GM21390 (cell line): ENCODE measurements around the gene RBP2.

Experiments used
- ATAC-seq: cut with Tn5 transposase; IDR thresholded peaks from one replicate; pipeline ENCODE4 v1.9.1; 2021; ENCODE audit not compliant: unreplicated experiment

Gene RBP2

DNA sequence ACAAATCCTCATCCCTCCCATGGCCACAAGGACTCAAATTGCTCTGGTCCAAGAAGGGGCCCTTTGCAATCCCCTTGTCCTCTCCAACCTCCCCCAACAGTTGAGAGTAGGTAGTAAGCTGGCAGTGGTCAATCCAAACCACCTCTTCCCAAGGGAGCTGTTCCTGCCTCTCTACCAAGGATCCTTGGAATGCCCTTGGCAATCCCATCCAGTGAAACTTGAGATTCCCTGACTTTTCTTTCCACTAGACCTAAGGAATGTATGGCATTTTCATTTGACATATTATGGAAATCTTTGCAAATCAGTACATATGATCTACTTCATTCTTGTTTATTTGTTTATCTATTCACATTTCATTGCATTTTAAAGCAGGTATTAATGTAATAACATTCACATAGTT lies 4.8 kb upstream of the RBP2 start:
- ATAC-seq: no peak

DNA sequence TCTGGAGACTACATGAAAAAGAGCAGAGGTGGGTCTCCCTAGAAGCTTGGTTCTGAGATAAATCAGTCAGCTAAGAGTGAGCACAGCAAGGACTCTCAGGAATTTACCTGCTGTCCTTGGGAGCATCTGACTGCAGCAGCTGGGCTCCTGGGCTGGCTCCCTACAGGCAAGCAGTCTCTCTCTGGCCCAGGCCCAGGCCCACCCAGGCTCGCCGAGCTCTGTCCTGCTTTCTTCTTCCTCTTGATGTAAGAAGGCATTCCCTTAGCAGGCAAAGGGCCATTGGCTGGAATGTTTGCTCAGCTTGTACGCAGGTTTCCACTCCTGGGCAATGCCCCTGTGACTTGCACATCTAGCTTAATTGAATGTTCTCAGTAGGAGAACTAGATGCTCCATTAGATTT lies 4.3 kb upstream of the RBP2 start:
- no peak for ATAC-seq

GRCh38 chr3:139477710-139478640 lies 1.7 kb upstream of the RBP2 start:
- no peak for ATAC-seq

- no peak for ATAC-seq
Observed at GRCh38 chr3:139473155-139473771, 3.1 kb downstream of the RBP2 start.

DNA sequence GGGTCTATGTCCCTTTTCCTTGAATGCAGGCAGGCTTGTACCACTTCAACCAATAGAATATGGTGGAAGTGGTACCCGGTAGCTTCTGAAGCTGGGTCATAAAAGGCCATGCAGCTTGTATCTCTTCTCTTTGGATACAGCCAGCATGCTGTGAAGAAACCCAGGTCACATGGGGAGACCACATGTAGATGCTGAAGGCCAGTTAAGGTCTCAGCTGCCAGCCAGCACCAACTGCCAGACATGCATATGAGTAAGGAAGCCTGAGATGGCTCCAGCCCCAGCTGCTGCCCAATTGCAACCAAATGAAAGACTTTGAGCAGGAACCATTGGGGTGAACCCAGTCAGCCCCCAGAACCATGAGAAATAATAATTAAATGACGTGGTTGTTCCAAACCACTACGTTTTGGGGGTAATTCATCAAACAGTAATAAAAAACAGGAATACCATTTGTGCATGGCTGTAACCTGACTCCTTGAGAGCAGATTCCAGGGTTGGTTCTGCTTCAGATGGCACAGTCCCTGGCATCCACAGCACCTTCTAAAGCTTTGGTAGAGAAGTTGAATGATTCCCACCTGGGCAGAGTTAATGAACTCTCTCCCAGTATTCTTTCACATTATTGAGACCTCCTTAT lies 3.8 kb downstream of the RBP2 start:
- no peak for ATAC-seq

- ATAC-seq: no peak
Observed at GRCh38 chr3:139470199-139470598, 6.1 kb downstream of the RBP2 start.

- no peak for ATAC-seq
Observed at GRCh38 chr3:139468399-139468798, 7.9 kb downstream of the RBP2 start.

DNA sequence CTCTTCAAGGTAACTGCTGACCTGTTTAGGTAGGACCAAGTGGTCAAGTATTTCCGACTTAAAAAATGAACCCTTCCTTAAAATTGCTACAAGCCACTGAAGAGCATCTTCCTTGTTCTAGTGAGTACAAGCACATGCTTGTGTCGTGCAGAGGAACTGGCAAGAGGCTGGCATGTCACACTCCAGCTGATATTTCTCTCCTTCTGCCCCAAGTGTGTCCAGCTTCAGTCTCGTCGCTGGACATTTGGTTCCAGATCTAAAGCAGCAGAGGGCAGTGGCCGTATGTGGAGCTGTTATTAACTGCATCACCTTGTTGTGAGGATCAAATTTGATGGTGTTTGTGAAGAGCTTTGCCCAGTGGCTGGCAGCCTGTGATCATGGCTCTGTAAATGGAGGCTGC lies 10.0 kb downstream of the RBP2 start:
- no peak for ATAC-seq

DNA sequence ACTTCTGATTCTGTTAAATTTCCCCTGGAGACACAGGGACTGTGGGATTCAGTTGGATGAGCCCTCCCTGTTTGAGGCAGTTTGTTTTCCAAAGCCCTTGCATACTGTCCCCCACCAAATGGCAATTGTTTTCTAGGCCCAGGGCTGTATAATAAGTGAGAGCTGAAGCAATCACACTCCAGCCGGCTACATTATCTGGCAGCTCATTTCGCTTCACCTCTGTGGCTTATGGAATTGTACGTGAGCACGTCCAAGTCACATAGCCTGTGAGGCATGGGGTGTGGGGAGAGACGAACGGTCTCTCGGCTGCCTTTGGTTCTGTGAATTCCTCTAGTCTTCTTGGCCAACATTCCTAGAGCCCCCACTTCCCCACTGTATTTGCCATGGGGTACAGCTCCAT lies 10.7 kb downstream of the RBP2 start:
- ATAC-seq: no peak

GRCh38 chr3:139463466-139463865 lies 12.8 kb downstream of the RBP2 start:
- ATAC-seq: no peak

DNA sequence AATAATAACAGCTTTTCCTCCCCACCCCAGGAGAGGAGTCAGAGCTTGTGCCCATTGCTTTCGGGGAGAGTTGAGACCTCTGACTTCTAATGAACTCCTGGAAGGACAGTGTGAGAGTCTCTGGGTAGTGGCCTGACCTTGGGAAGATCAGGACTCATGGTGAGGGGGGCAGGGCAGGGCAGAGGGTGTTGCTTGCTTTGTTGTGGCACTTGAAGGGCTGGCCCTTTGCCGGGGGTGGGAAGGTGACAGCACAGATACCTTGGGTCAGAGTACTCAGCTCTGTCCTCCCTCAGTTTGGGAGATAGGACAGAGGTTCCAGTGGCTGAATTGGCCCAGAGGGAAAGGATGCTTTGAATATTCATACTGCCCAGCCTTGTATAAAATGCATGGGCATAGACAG lies 15.8 kb downstream of the RBP2 start:
- no peak for ATAC-seq

GRCh38 chr3:139460076-139460475 lies 16.2 kb downstream of the RBP2 start:
- ATAC-seq: no peak

GRCh38 chr3:139458348-139458747 lies 18.0 kb downstream of the RBP2 start:
- ATAC-seq: no peak

DNA sequence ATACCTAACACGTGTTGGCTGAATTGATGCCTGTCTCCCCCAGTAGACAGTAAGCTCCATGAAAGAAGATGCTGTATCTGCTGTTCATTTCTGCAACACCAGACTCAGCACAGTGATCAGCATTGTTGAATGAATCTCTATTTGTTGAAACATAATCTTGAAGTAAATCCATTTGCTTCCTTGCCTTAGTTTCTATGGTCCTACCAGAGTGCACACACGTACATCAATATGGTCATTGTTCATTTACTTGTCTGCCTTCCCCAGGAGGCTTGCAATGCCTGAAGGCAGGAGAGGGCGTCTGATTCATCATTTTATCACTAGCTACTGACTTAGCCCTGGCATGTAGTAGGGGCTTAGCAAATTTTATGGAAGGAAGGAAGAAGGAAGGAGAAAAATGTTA lies 19.2 kb downstream of the RBP2 start:
- no peak for ATAC-seq

- ATAC-seq: no peak
Observed at GRCh38 chr3:139456386-139456785, 19.9 kb downstream of the RBP2 start.

- no peak for ATAC-seq
Observed at GRCh38 chr3:139455855-139456254, 20.5 kb downstream of the RBP2 start.

GRCh38 chr3:139455206-139455605 lies 21.1 kb downstream of the RBP2 start:
- ATAC-seq: no peak

- no peak for ATAC-seq
Observed at GRCh38 chr3:139454346-139454745, 22.0 kb downstream of the RBP2 start.

- ATAC-seq: no peak
Observed at GRCh38 chr3:139450159-139450558, 26.2 kb downstream of the RBP2 start.

DNA sequence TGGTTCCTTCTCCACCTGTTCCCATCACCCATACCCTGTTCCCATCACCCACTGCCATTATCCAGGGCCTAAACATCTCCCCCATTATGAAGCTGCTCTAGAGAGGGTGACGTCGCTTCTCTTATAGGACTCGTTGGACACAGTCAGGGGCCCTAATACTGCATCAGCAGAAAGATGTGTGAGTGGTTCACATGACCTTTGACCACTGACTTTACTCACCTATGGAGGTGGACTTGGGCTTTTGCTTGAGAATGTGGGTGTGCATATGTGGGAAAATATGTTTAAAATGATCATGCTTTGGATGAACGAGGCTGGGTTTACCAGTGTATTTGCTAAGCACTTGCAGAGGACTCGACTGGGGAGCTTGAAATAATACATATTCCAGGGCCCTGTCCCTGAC lies 26.8 kb downstream of the RBP2 start:
- no peak for ATAC-seq

GRCh38 chr3:139448104-139448503 lies 28.2 kb downstream of the RBP2 start:
- ATAC-seq: no peak

DNA sequence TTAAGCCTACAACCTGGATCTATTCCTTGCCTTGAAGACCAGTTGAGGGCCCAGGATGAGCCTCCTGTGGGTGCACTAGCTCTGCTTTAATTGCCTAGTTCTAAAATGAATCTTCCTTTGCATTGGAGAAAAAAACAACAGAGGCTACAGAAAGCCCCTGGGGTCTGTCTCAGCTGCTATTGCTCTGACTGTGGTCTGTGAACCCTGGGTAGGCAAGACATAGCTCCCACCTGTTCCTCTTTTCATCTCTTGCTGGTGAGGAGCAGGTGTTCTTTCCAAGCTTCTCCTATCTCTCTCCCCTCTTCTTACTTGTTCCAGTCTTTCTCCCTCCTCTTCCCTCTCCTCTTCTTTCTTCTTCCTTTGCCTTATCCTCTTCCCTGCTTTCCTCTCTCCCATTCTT lies 28.8 kb downstream of the RBP2 start:
- no peak for ATAC-seq
